Measurements from ENCODE around the gene ERAS. TPM values are rescaled to one million over a fixed set of nuclear protein-coding genes. Genes with fewer than 3 reads are reported as not detected.

ERAS gene
- total RNA-seq, 6 donors from 2014 or later = not detected

- ATAC-seq (ENCODE audit: low FRiP score in 2 of 2) = no peak
Observed at GRCh38 chrX:48790477-48790876, 35.8 kb upstream of the ERAS start.

GRCh38 chrX:48791063-48791820 is 35.1 kb upstream of the ERAS start:
- TF ChIP-seq POLR2AphosphoS5 (IDR thresholded peaks at IDR 0.05) (no peak), EP300 (IDR thresholded peaks at IDR 0.05) (no peak), POLR2A (IDR thresholded peaks at IDR 0.05) (no peak), CTCF (IDR thresholded peaks at IDR 0.05) (no peak)
- ATAC-seq (ENCODE audit: low FRiP score in 2 of 2) (no peak), DNase-seq (no peak)
- H3K27me3 ChIP-seq = no peaks in the 10 kb centered on the region
- no peak overlapping the region for H3K4me3 ChIP-seq
- no peaks in the 10 kb centered on the region for H3K4me1 ChIP-seq
- H3K9me3 ChIP-seq = no peaks in the 10 kb centered on the region
- no peak overlapping the region for H3K27ac ChIP-seq
- no peaks in the 10 kb centered on the region for H3K36me3 ChIP-seq
- WGBS, 2 donors = 60 to 80% methylated on average over 1 to 11 of the region's 11 CpGs

More at GRCh38 chrX:48790477-48790876, 35.8 kb upstream of the ERAS start:
- TF ChIP-seq EP300 (IDR thresholded peaks at IDR 0.05) = no peak
- TF ChIP-seq CTCF (IDR thresholded peaks at IDR 0.05) = no peak
- no peak for DNase-seq
- Histone ChIP-seq H3K4me1 (no peaks in the 10 kb centered on the region), H3K27me3 (no peaks in the 10 kb centered on the region), H3K9me3 (no peaks in the 10 kb centered on the region), H3K4me3 (no peak overlapping the region), H3K36me3 (no peaks in the 10 kb centered on the region), H3K27ac (no peak overlapping the region)
- WGBS, 2 donors = 49 to 63% methylated on average over 5 of the region's 5 CpGs

GRCh38 chrX:48792219-48792618 is 34.1 kb upstream of the ERAS start:
- Histone ChIP-seq H3K4me3 (no peak overlapping the region), H3K9me3 (no peaks in the 10 kb centered on the region), H3K4me1 (no peaks in the 10 kb centered on the region), H3K36me3 (no peaks in the 10 kb centered on the region), H3K27me3 (no peaks in the 10 kb centered on the region), H3K27ac (no peak overlapping the region)
- DNase-seq (no peak), ATAC-seq (ENCODE audit: low FRiP score in 2 of 2) (no peak)
- TF ChIP-seq POLR2AphosphoS5 (IDR thresholded peaks at IDR 0.05) (no peak), CTCF (IDR thresholded peaks at IDR 0.05) (no peak)
- 84 to 87% methylated on average over 7 of the region's 7 CpGs for WGBS, 2 donors

- no peak for DNase-seq
- TF ChIP-seq POLR2AphosphoS5 (IDR thresholded peaks at IDR 0.05) = no peak
- TF ChIP-seq POLR2A (IDR thresholded peaks at IDR 0.05) = no peak
- no peak for TF ChIP-seq EP300 (IDR thresholded peaks at IDR 0.05)
- TF ChIP-seq CTCF (IDR thresholded peaks at IDR 0.05) = no peak
- H3K27ac ChIP-seq = no peak overlapping the region
- no peaks in the 10 kb centered on the region for H3K27me3 ChIP-seq
- H3K36me3 ChIP-seq = no peaks in the 10 kb centered on the region
- H3K4me3 ChIP-seq = no peak overlapping the region
- no peaks in the 10 kb centered on the region for H3K4me1 ChIP-seq
- H3K9me3 ChIP-seq = no peaks in the 10 kb centered on the region
- WGBS, 2 donors = 75 to 80% methylated on average over 1 to 4 of the region's 4 CpGs
- ATAC-seq (ENCODE audit: low FRiP score in 2 of 2) = no peak
Observed at GRCh38 chrX:48793935-48794334, 32.4 kb upstream of the ERAS start.

GRCh38 chrX:48794340-48794910 is 31.9 kb upstream of the ERAS start:
- 79 to 80% methylated on average over 7 to 12 of the region's 12 CpGs for WGBS, 2 donors
- Histone ChIP-seq H3K36me3 (no peaks in the 10 kb centered on the region), H3K27ac (peak overlapping the region in 1 of 4 donors; percentile 32), H3K4me1 (no peaks in the 10 kb centered on the region), H3K9me3 (no peaks in the 10 kb centered on the region), H3K27me3 (no peaks in the 10 kb centered on the region), H3K4me3 (no peak overlapping the region)
- TF ChIP-seq EP300 (IDR thresholded peaks at IDR 0.05) (no peak), POLR2AphosphoS5 (IDR thresholded peaks at IDR 0.05) (no peak), POLR2A (IDR thresholded peaks at IDR 0.05) (no peak), CTCF (IDR thresholded peaks at IDR 0.05) (no peak)
- no peak for ATAC-seq (ENCODE audit: low FRiP score in 2 of 2)
- DNase-seq = no peak
